Heart right ventricle (tissue), 16 donors: Measurements from ENCODE around the gene ADAMTS6. TPM values are rescaled to one million over a fixed set of nuclear protein-coding genes. Genes with fewer than 3 reads are reported as not detected.

Source experiments
- ATAC-seq, 8 donors: fragments of 200-7000 bp; cut with Tn5 transposase; one replicate each; pipeline ENCODE4 v1.9.1; 2020; ENCODE audit warnings: mild to moderate bottlenecking in 8 of 8, moderate library complexity in 8 of 8, moderate number of reproducible peaks in 1 of 8
- DNase-seq, 2 donors: peaks; one replicate each; pipeline ENCODE4 v3.0.0-alpha.2; 2020
- H3K27ac ChIP-seq, 10 donors: fragments of 200-600 bp; sonication (generic) in 2 of 10; one replicate each; pipeline versions ENCODE4 v1.5.0 to v1.8.0; 2020 to 2022; ENCODE audit warnings: mild to moderate bottlenecking in 3 of 10
- H3K27me3 ChIP-seq, 7 donors: fragments of 200-600 bp; one replicate each; pipeline ENCODE4 v1.8.0; 2021 to 2022; ENCODE audit warnings: mild to moderate bottlenecking in 2 of 7
- H3K36me3 ChIP-seq, 9 donors: fragments of 200-600 bp; sonication (generic) in 1 of 9; one replicate each; pipeline versions ENCODE4 v1.5.0 to v1.8.0; 2020 to 2022; ENCODE audit warnings: mild to moderate bottlenecking in 2 of 9
- H3K4me1 ChIP-seq, 9 donors: fragments of 200-600 bp; sonication (generic) in 1 of 9; one replicate each; pipeline versions ENCODE4 v1.5.0 to v1.8.0; 2020 to 2022; ENCODE audit warnings: mild to moderate bottlenecking in 4 of 9
- H3K4me3 ChIP-seq, 10 donors: fragments of 200-600 bp; sonication (generic) in 2 of 10; one replicate each; pipeline versions ENCODE4 v1.5.0 to v1.8.0; 2020 to 2022; ENCODE audit warnings: mild to moderate bottlenecking in 7 of 10, moderate library complexity in 2 of 10
- H3K9me3 ChIP-seq, 11 donors: fragments of 200-600 bp in 10 of 11; sonication (generic) in 2 of 11; one replicate each; pipeline versions ENCODE4 v1.5.0 to v1.8.0; 2013 to 2022; ENCODE audit warnings: mild to moderate bottlenecking in 2 of 11, control low read depth in 1 of 11, moderate library complexity in 1 of 11
- WGBS, 2 donors: extraction: QIAGEN DNeasy Blood & Tissue Kit; methylation state at CpG; one replicate each; pipeline ENCODE4 v1.1.7; 2013; ENCODE audit warnings: inconsistent platforms in 1 of 2; 5-methylcytosine and 5-hydroxymethylcytosine counted together
- intact Hi-C, 10 donors: fragments of 100-400 bp; cut with DNase I; formaldehyde crosslinking; loops; one replicate each; pipeline versions ENCODE4 v1.11.1 to v1.14.2; 2022
- polyA plus RNA-seq, 2 donors: library from polyadenylated mRNA; stranded (reverse); fragments of 200-250 nt; gene quantifications; one replicate each; pipeline ENCODE4 v1.2.3, GENCODE V29; 2013
- total RNA-seq, 10 donors: library from RNA; stranded (reverse); fragmentation: NEBNext Ultra II Directional in 3 of 10; extraction: Animal tissue kit (Norgen Biotek cat#: 25700) in 3 of 10; gene quantifications; one replicate each; pipeline versions ENCODE4 v1.2.1 to v1.2.4, GENCODE V29; 2021 to 2023
- TF ChIP-seq, protein P1 (sequence below), 9 donors: fragments of 200-600 bp; sonication (generic) in 2 of 9; IDR thresholded peaks; one replicate each; pipeline versions ENCODE4 v1.5.0 to v1.8.0; 2021 to 2022; ENCODE audit warnings: antibody characterized with exemption in 9 of 9, mild to moderate bottlenecking in 5 of 9, moderate library complexity in 1 of 9
- donor health status: Arrhythmogenic right ventricular cardiomyopathy.
- donor health status: ischemic (EF 13 %, LVEDD 7.1; RV severe dilation, severe dysfunction).
- donor health status: healthy with polysubstance abuse.
- donor health status: DM: no; HTN: yes; CAD: no.
- donor health status: DM: no; HTN: no; CAD: no.
- donor health status: ischemic (EF 25% LVEDD 6.9; RV normal size, moderate dysfunction).
- donor health status: ischemic (EF 25% LVEDD 5.7; RV mildly dilated, moderate dysfunction).
- donor health status: healthy.
- donor health status: DM: yes; HTN: yes; CAD: no.
- donor health status: Ischemic cardiomyopathy.
- donor health status: ischemic (EF 35%, LVEDD 5.7; RV mildly dilated, moderate dysfunction).
- donor health status: nonischemic (EF 11% LVEDD 7.7; RV severe dilation, severe dysfunction).
- donor health status: DM: yes; HTN: yes; CAD: no.
- donor health status: PGD.
- donor health status: ischemic (EF 29% LVEDD 5.4; RV normal size, mild dysfunction).
- donor health status: nonischemic (EF 23%, LVEDD 6.1; RV moderate dilation, normal function).

ADAMTS6 gene
- total and polyA plus RNA-seq, 12 donors = 0.25 to 4.1 (median 2.1) TPM

DNA sequence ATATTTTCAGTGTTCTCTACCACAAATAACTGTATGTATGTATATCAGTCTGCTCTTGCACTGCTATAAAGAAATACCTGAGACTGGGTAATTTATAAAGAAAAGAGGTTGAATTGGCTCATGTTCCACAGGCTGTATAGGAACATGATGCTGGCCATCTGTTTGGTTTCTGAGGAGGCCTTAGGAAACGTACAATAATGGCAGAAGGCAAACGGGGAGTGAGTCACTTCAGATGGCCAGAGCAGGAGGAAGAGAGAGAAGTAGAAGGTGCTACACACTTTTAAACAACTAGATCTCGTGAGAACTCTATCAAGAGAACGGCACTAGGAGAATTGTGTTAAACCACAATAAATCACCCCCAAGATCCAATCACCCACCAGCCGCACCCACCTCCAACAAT, 121.7 kb downstream of the ADAMTS6 start:
- 83 to 85% methylated on average over 5 of the region's 5 CpGs for WGBS, 2 donors
- Histone ChIP-seq H3K9me3 (peaks cover 0 to 5% (median 0%) of the 10 kb centered on the region in 11 donors), H3K36me3 (no peaks in the 10 kb centered on the region), H3K4me1 (peaks cover 0 to 29% (median 0%) of the 10 kb centered on the region in 9 donors), H3K4me3 (no peak overlapping the region), H3K27ac (no peak overlapping the region), H3K27me3 (no peaks in the 10 kb centered on the region)
- intact Hi-C loops = no loop called here
- no peak for ATAC-seq
- TF ChIP-seq, protein P1, sequence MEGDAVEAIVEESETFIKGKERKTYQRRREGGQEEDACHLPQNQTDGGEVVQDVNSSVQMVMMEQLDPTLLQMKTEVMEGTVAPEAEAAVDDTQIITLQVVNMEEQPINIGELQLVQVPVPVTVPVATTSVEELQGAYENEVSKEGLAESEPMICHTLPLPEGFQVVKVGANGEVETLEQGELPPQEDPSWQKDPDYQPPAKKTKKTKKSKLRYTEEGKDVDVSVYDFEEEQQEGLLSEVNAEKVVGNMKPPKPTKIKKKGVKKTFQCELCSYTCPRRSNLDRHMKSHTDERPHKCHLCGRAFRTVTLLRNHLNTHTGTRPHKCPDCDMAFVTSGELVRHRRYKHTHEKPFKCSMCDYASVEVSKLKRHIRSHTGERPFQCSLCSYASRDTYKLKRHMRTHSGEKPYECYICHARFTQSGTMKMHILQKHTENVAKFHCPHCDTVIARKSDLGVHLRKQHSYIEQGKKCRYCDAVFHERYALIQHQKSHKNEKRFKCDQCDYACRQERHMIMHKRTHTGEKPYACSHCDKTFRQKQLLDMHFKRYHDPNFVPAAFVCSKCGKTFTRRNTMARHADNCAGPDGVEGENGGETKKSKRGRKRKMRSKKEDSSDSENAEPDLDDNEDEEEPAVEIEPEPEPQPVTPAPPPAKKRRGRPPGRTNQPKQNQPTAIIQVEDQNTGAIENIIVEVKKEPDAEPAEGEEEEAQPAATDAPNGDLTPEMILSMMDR (IDR thresholded peaks at IDR 0.05) = no peak
- no peak for DNase-seq

- DNase-seq (no peak), ATAC-seq (no peak)
- H3K4me3 ChIP-seq = no peak overlapping the region
- no peaks in the 10 kb centered on the region for H3K27me3 ChIP-seq
- H3K27ac ChIP-seq = no peak overlapping the region
- no peaks in the 10 kb centered on the region for H3K36me3 ChIP-seq
- 56 to 63% methylated on average over 3 of the region's 3 CpGs for WGBS, 2 donors
- peaks cover 0 to 26% (median 0%) of the 10 kb centered on the region in 9 donors for H3K4me1 ChIP-seq
- intact Hi-C loops = no loop called here
- peaks cover 0 to 5% (median 0%) of the 10 kb centered on the region in 11 donors for H3K9me3 ChIP-seq
- TF ChIP-seq, protein P1 (IDR thresholded peaks at IDR 0.05) = no peak
These were observed 122.2 kb downstream of the ADAMTS6 start for GRCh38 chr5:65359569-65359968.

DNA sequence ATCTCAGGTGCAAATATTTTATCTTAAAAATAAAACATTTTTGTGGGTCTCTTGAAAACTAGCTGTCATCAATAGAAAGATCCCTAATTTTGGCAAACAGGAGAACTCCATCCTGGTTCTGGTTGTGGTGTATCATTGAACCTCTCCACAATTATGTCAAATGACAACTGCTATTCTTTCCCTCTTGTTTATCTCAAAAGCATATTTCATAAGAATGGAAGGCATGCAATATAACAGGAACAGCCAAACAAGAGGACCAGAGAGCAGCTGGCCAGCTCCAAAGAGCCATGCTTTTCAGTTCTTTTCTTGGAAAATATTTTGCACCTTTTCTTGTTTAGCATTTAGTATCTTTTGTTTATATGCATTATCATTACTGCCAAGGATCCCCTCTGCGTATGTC, 125.4 kb downstream of the ADAMTS6 start:
- H3K9me3 ChIP-seq = peaks cover 0 to 5% (median 0%) of the 10 kb centered on the region in 11 donors
- no peaks in the 10 kb centered on the region for H3K27me3 ChIP-seq
- H3K27ac ChIP-seq = no peak overlapping the region
- H3K4me3 ChIP-seq = no peak overlapping the region
- intact Hi-C loops = no loop called here
- ATAC-seq = peak in 2 of 8 donors; percentile 55 to 82
- 35 to 42% methylated on average over 1 of the region's 1 CpG for WGBS, 2 donors
- TF ChIP-seq, protein P1 (IDR thresholded peaks at IDR 0.05) = no peak
- peaks cover 0 to 19% (median 0%) of the 10 kb centered on the region in 9 donors for H3K4me1 ChIP-seq
- H3K36me3 ChIP-seq = no peaks in the 10 kb centered on the region
- no peak for DNase-seq

DNA sequence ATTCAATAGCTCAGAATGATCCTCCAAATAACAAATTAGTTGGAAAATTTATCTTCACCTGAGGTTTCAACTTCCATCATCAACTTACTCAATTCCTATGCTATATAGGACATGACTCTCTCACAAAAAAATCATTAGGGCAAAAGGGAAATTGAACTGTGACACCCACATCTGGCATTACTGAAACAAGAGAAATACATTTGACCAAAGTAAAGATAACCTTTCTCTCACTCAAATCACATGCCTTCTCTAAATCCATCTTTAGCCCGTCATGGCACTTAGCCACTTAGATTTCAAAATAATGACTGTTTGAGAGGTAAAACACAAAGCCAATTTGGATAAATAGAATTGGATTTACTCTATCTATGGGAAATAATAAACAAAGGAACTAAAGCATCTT, 126.4 kb downstream of the ADAMTS6 start:
- intact Hi-C loops = no loop called here
- no peak overlapping the region for H3K27ac ChIP-seq
- WGBS, 2 donors = 52 to 59% methylated on average over 1 of the region's 1 CpG
- no peaks in the 10 kb centered on the region for H3K36me3 ChIP-seq
- H3K4me1 ChIP-seq = peaks cover 0 to 19% (median 0%) of the 10 kb centered on the region in 9 donors
- H3K27me3 ChIP-seq = no peaks in the 10 kb centered on the region
- ATAC-seq = no peak
- peaks cover 0 to 5% (median 0%) of the 10 kb centered on the region in 11 donors for H3K9me3 ChIP-seq
- DNase-seq = no peak
- no peak overlapping the region for H3K4me3 ChIP-seq
- TF ChIP-seq, protein P1 (IDR thresholded peaks at IDR 0.05) = no peak
